UCSD-AML1 (cell line): ENCODE data around the gene TMUB2.
A peak's percentile ranks its signal among the peaks of the same experiment; 100 is the strongest.

Experiments used
- DNase-seq: peaks from one replicate; lab custom pipeline; 2025; ENCODE audit not compliant: unreplicated experiment; lab: John Stamatoyannopoulos, UW

Gene TMUB2

GRCh38 chr17:44176671-44177501 lies 9.9 kb upstream of the TMUB2 start:
- DNase-seq: no peak

GRCh38 chr17:44177640-44178039 lies 9.1 kb upstream of the TMUB2 start:
- no peak for DNase-seq

GRCh38 chr17:44178133-44178532 lies 8.6 kb upstream of the TMUB2 start:
- DNase-seq: no peak

GRCh38 chr17:44183024-44183423 lies 3.7 kb upstream of the TMUB2 start:
- DNase-seq: no peak

GRCh38 chr17:44184212-44184810 lies 2.5 kb upstream of the TMUB2 start:
- no peak for DNase-seq

- DNase-seq: no peak
Measured at GRCh38 chr17:44187131-44187899, 543 bp downstream of the TMUB2 start.

GRCh38 chr17:44188576-44189403 lies 2.0 kb downstream of the TMUB2 start:
- DNase-seq: no peak

- DNase-seq: no peak
Measured at GRCh38 chr17:44190481-44190880, 3.7 kb downstream of the TMUB2 start.

GRCh38 chr17:44191369-44191768 lies 4.6 kb downstream of the TMUB2 start:
- no peak for DNase-seq

- DNase-seq: no peak
Measured at GRCh38 chr17:44191941-44192496, 5.2 kb downstream of the TMUB2 start.

GRCh38 chr17:44192750-44193149 lies 6.0 kb downstream of the TMUB2 start:
- DNase-seq: no peak

GRCh38 chr17:44193326-44194084 lies 6.7 kb downstream of the TMUB2 start:
- no peak for DNase-seq

- no peak for DNase-seq
Measured at GRCh38 chr17:44197107-44197506, 10.3 kb downstream of the TMUB2 start.

GRCh38 chr17:44197980-44198720 lies 11.4 kb downstream of the TMUB2 start:
- peak; percentile 61 for DNase-seq

GRCh38 chr17:44198721-44199552 lies 12.2 kb downstream of the TMUB2 start:
- peak; percentile 78 for DNase-seq

- peak; percentile 99 for DNase-seq
Measured at GRCh38 chr17:44199553-44200477, 13.0 kb downstream of the TMUB2 start, which contains the start of gene ATXN7L3. Gene ATXN7L3, minus strand, starts transcription at chr17:44199884. Its CDS starts 1,814 bp downstream, at chr17:44198070.

- DNase-seq: no peak
Measured at GRCh38 chr17:44200478-44201155, 13.8 kb downstream of the TMUB2 start.
